HepG2 (cell line): ENCODE measurements around the gene SNAPC3. TPM values are rescaled to one million over a fixed set of nuclear protein-coding genes. Genes with fewer than 3 reads are reported as not detected.

Source experiments
- ATAC-seq: fragments of 200-7000 bp; cut with Tn5 transposase; 3 replicates; pipeline ENCODE4 v1.9.1; 2020; ENCODE audit warnings: mild to moderate bottlenecking, moderate library complexity
- BruUV-seq: library from RNA; stranded (reverse); fragments of 400-500 nt; replicated peaks from 2 replicates; lab custom pipeline; 2021; lab: Mats Ljungman, UMichigan
- CTCF ChIA-PET: fragments of 300-600 bp; formaldehyde crosslinking; extraction: SDS; loops from one replicate; lab custom pipeline; 2021; ENCODE audit warnings: low total read pairs, inconsistent platforms, low intra/inter-chr PET ratio; lab: Yijun Ruan, JAX
- POLR2A ChIA-PET: fragments of 350-600 bp; sonication (Branson Sonifier 250); formaldehyde crosslinking; loops from one replicate; lab custom pipeline; 2020; ENCODE audit warnings: antibody characterized with exemption, inconsistent platforms; lab: Yijun Ruan, JAX
- DNase-seq: peaks from one replicate; pipeline ENCODE4 v3.0.0-alpha.2; 2015; ENCODE audit warnings: low spot score
- FAIRE-seq: peaks from 3 replicates; lab custom pipeline; 2011; peaks lifted over from hg19 to GRCh38; lab: Jason Lieb, UNC
- H2AFZ ChIP-seq: one replicate; pipeline ENCODE4 v1.6.1; 2011; ENCODE audit warnings: low read length, inconsistent platforms
- H3K27ac ChIP-seq: fragments of 300-600 bp; 3 replicates; pipeline ENCODE4 v1.8.0; 2011; ENCODE audit warnings: mixed run types, mild to moderate bottlenecking, mixed read lengths, low read length, inconsistent platforms; ENCODE audit not compliant: insufficient read depth; ENCODE audit errors: extremely low read length
- H3K27me3 ChIP-seq, 2 experiments: fragments of 200-600 bp in 1 of 2; 2 replicates in 1 of 2; 3 replicates in 1 of 2; pipeline versions ENCODE4 v1.6.0 to v1.8.0; 2011; ENCODE audit warnings: low read length in 2 of 2, mild to moderate bottlenecking in 2 of 2, moderate library complexity in 2 of 2, inconsistent platforms in 1 of 2; ENCODE audit not compliant: insufficient read depth in 2 of 2, control insufficient read depth in 1 of 2
- H3K36me3 ChIP-seq, 2 experiments: fragments of 200-600 bp in 1 of 2; replicated peaks in 1 of 2; 2 replicates in 1 of 2; 3 replicates in 1 of 2; pipeline versions ENCODE4 v1.5.1 to v1.8.0; 2011; ENCODE audit warnings: low read length in 2 of 2, inconsistent platforms in 1 of 2; ENCODE audit not compliant: insufficient read depth in 2 of 2, control insufficient read depth in 1 of 2
- H3K4me1 ChIP-seq: 2 replicates; pipeline ENCODE4 v1.5.1; 2012; ENCODE audit warnings: low read length, inconsistent platforms; ENCODE audit not compliant: insufficient read depth
- H3K4me2 ChIP-seq: 2 replicates; pipeline ENCODE4 v1.6.0; 2011; ENCODE audit warnings: low read depth, low read length, inconsistent platforms
- H3K4me3 ChIP-seq, 3 experiments: fragments of 200-600 bp in 1 of 3; sonication (generic), shearing (Covaris generic) in 1 of 3; replicated peaks in 1 of 3; 2 replicates each; pipeline ENCODE4 v1.5.1; 2011 to 2016; ENCODE audit warnings: low read length in 3 of 3, inconsistent platforms in 2 of 3, low read depth in 2 of 3, mild to moderate bottlenecking in 2 of 3, control low read depth in 1 of 3, mixed read lengths in 1 of 3; ENCODE audit not compliant: insufficient read depth in 1 of 3
- H3K79me2 ChIP-seq: one replicate; pipeline ENCODE4 v1.6.1; 2011; ENCODE audit warnings: low read length, inconsistent platforms; ENCODE audit not compliant: insufficient read depth
- H3K9ac ChIP-seq: 2 replicates; pipeline ENCODE4 v1.6.0; 2011; ENCODE audit warnings: mild to moderate bottlenecking, low read depth, low read length, inconsistent platforms; ENCODE audit not compliant: insufficient read depth
- H3K9me3 ChIP-seq: 2 replicates; pipeline ENCODE4 v1.5.1; 2012; ENCODE audit warnings: mild to moderate bottlenecking, low read length
- H4K20me1 ChIP-seq: 2 replicates; pipeline ENCODE4 v1.6.0; 2011; ENCODE audit warnings: inconsistent platforms, mild to moderate bottlenecking, low read length, moderate library complexity; ENCODE audit not compliant: insufficient read depth
- HOXA9 ChIP-seq: sonication (generic); formaldehyde crosslinking; IDR thresholded peaks from 2 replicates; pipeline ENCODE4 v1.8.1; 2022; ENCODE audit warnings: missing genetic modification reagents, mild to moderate bottlenecking, moderate library complexity, borderline replicate concordance
- KLF13 ChIP-seq: sonication (generic); formaldehyde crosslinking; IDR thresholded peaks from 2 replicates; pipeline ENCODE4 v1.4.0; 2020; ENCODE audit warnings: mild to moderate bottlenecking, missing genetic modification reagents
- MBD4 ChIP-seq: IDR thresholded peaks from 2 replicates; pipeline ENCODE4 v1.6.1; 2012; ENCODE audit warnings: low read length, inconsistent platforms, borderline replicate concordance
- NFKB2 ChIP-seq: sonication (generic); formaldehyde crosslinking; IDR thresholded peaks from 2 replicates; pipeline ENCODE4 v1.4.0; 2020; ENCODE audit warnings: missing genetic modification reagents, borderline replicate concordance
- NR3C1 ChIP-seq: sonication (generic); formaldehyde crosslinking; IDR thresholded peaks from 2 replicates; pipeline ENCODE4 v1.4.0; 2020; ENCODE audit warnings: missing genetic modification reagents
- RARG ChIP-seq: sonication (generic); formaldehyde crosslinking; IDR thresholded peaks from 2 replicates; pipeline ENCODE4 v1.4.0; 2020; ENCODE audit warnings: low read depth, mild to moderate bottlenecking, missing genetic modification reagents
- SMARCE1 ChIP-seq: fragments of 450-650 bp; IDR thresholded peaks from 2 replicates; pipeline ENCODE4 v1.6.1; 2017; ENCODE audit warnings: borderline replicate concordance
- SRSF1 ChIP-seq: fragments of 200-400 bp; formaldehyde crosslinking; optimal IDR thresholded peaks from 2 replicates; pipeline ENCODE3; 2017; ENCODE audit warnings: mild to moderate bottlenecking, low read depth, low read length, moderate library complexity
- ZMYM2 ChIP-seq: sonication (generic); formaldehyde crosslinking; IDR thresholded peaks from 2 replicates; pipeline ENCODE4 v1.8.0; 2022; ENCODE audit warnings: mild to moderate bottlenecking, missing genetic modification reagents
- ZNF607 ChIP-seq: sonication (generic); formaldehyde crosslinking; IDR thresholded peaks from 2 replicates; pipeline ENCODE4 v1.5.1; 2020; ENCODE audit warnings: missing genetic modification reagents, mild to moderate bottlenecking, borderline replicate concordance
- ZNF678 ChIP-seq: sonication (generic); formaldehyde crosslinking; IDR thresholded peaks from 2 replicates; pipeline ENCODE4 v1.4.0; 2020; ENCODE audit warnings: mild to moderate bottlenecking, missing genetic modification reagents
- WGBS: methylation state at CpG from one replicate; pipeline ENCODE4 v1.1.6; 2017; ENCODE audit warnings: low lambda C conversion rate; 5-methylcytosine and 5-hydroxymethylcytosine counted together
- in situ Hi-C: cut with HindIII; loops from 2 replicates; pipeline ENCODE4 v1.10.0; 2017; ENCODE audit warnings: low pct_unique_long_range_greater_than_20kb; ENCODE audit not compliant: extremely low pct_ligation_motif_present
- intact Hi-C: fragments of 100-400 bp; cut with micrococcal nuclease; formaldehyde crosslinking; loops from one replicate; pipeline ENCODE4 v1.10.0; 2022; ENCODE audit not compliant: unreplicated experiment
- polyA plus RNA-seq, 8 experiments: library from polyadenylated mRNA; depleted of rRNA in 3 of 8; stranded (reverse) in 7 of 8; unstranded in 1 of 8; fragments of >200 nt; fragmentation: Illumina TruSeq in 4 of 8; extraction: Trizol in 4 of 8; gene quantifications; 2 replicates each; pipeline versions ENCODE4 v1.2.1 to v1.2.3, GENCODE V29; 2011 to 2016; ENCODE audit warnings: low read depth in 4 of 8, missing spikeins in 1 of 8, mixed read lengths in 1 of 8; ENCODE audit not compliant: insufficient read depth in 1 of 8
- total RNA-seq, 5 experiments: library from RNA; depleted of rRNA; stranded (reverse); fragments of >200 nt; fragmentation: Illumina TruSeq; extraction: Trizol; gene quantifications; 2 replicates each; pipeline ENCODE4 v1.2.3, GENCODE V29; 2016; ENCODE audit warnings: low read depth in 1 of 5
- TF ChIP-seq, protein P1 (sequence below): sonication (generic); formaldehyde crosslinking; IDR thresholded peaks from 2 replicates; pipeline ENCODE4 v1.5.0; 2020; ENCODE audit warnings: missing genetic modification reagents
- TF ChIP-seq, protein P2 (sequence below): sonication (generic); formaldehyde crosslinking; IDR thresholded peaks from one replicate; pipeline ENCODE4 v1.5.1; 2020; ENCODE audit warnings: mild to moderate bottlenecking, missing genetic modification reagents; ENCODE audit errors: not compliant biosample characterization
- TF ChIP-seq, protein P3 (sequence below): sonication (generic); formaldehyde crosslinking; IDR thresholded peaks from 2 replicates; pipeline ENCODE4 v1.8.0; 2022; ENCODE audit warnings: missing genetic modification reagents, low read depth, mild to moderate bottlenecking, borderline replicate concordance
- TF ChIP-seq, protein P4 (sequence below): sonication (generic); formaldehyde crosslinking; IDR thresholded peaks from 2 replicates; pipeline ENCODE4 v1.4.0; 2020; ENCODE audit warnings: mild to moderate bottlenecking, low read depth, missing genetic modification reagents

Gene SNAPC3
- total and polyA plus RNA-seq, 2 of the 13 experiments (the other 11 are each of a cell fraction or from before 2014, with no cell fraction given), result 25.6 to 26.0 TPM

DNA sequence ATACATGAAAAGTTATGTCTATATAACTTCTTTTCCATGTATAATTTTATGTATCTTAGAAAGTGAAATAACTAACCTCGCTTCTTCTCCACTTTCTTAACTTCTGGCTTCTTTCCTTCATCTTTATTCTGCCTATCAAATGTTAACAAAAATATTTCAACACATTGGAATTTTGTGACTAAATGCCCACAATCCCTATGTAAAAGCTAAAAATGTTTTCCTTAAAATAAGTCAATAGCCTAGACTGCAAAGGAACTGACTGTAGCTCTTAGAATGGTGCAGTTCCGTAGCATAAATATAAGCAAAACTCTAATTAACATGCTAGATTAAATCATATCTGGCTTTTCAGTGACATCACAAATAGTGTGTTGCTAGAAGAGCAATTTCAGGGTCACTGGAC lies 47.2 kb downstream of the SNAPC3 start:
- WGBS, result 100% methylated on average over 2 of the region's 2 CpGs
- CTCF ChIA-PET, result no interaction called here
- peaks cover 6 to 50% of the 10 kb centered on the region in 2 experiments; a peak in 4 of 5 replicates for H3K36me3 ChIP-seq
- TF ChIP-seq, protein P1, sequence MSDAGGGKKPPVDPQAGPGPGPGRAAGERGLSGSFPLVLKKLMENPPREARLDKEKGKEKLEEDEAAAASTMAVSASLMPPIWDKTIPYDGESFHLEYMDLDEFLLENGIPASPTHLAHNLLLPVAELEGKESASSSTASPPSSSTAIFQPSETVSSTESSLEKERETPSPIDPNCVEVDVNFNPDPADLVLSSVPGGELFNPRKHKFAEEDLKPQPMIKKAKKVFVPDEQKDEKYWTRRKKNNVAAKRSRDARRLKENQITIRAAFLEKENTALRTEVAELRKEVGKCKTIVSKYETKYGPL (CRISPR knock-in tag), result no peak
- TF ChIP-seq, protein P2, sequence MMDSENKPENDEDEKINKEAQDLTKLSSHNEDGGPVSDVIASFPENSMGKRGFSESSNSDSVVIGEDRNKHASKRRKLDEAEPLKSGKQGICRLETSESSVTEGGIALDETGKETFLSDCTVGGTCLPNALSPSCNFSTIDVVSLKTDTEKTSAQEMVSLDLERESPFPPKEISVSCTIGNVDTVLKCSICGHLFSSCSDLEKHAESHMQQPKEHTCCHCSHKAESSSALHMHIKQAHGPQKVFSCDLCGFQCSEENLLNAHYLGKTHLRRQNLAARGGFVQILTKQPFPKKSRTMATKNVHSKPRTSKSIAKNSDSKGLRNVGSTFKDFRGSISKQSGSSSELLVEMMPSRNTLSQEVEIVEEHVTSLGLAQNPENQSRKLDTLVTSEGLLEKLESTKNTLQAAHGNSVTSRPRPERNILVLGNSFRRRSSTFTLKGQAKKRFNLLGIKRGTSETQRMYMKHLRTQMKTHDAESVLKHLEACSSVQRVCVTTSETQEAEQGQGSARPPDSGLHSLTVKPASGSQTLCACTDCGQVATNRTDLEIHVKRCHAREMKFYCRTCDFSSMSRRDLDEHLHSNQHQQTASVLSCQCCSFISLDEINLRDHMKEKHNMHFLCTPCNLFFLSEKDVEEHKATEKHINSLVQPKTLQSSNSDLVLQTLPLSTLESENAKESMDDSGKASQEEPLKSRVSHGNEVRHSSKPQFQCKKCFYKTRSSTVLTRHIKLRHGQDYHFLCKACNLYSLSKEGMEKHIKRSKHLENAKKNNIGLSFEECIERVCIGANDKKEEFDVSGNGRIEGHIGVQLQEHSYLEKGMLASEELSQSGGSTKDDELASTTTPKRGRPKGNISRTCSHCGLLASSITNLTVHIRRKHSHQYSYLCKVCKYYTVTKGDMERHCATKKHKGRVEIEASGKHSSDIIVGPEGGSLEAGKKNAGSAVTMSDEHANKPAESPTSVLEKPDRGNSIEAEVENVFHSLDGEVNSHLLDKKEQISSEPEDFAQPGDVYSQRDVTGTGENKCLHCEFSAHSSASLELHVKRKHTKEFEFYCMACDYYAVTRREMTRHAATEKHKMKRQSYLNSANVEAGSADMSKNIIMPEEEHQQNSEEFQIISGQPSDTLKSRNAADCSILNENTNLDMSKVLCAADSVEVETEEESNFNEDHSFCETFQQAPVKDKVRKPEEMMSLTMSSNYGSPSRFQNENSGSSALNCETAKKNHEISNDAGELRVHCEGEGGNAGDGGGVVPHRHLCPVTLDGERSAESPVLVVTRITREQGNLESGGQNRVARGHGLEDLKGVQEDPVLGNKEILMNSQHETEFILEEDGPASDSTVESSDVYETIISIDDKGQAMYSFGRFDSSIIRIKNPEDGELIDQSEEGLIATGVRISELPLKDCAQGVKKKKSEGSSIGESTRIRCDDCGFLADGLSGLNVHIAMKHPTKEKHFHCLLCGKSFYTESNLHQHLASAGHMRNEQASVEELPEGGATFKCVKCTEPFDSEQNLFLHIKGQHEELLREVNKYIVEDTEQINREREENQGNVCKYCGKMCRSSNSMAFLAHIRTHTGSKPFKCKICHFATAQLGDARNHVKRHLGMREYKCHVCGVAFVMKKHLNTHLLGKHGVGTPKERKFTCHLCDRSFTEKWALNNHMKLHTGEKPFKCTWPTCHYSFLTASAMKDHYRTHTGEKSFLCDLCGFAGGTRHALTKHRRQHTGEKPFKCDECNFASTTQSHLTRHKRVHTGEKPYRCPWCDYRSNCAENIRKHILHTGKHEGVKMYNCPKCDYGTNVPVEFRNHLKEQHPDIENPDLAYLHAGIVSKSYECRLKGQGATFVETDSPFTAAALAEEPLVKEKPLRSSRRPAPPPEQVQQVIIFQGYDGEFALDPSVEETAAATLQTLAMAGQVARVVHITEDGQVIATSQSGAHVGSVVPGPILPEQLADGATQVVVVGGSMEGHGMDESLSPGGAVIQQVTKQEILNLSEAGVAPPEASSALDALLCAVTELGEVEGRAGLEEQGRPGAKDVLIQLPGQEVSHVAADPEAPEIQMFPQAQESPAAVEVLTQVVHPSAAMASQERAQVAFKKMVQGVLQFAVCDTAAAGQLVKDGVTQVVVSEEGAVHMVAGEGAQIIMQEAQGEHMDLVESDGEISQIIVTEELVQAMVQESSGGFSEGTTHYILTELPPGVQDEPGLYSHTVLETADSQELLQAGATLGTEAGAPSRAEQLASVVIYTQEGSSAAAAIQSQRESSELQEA (CRISPR knock-in tag), result no peak
- TF ChIP-seq ZMYM2 (CRISPR knock-in tag) (no peak), RARG (CRISPR knock-in tag) (no peak), MBD4 (no peak), SMARCE1 (no peak), SRSF1 (no peak), NFKB2 (CRISPR knock-in tag) (no peak), KLF13 (CRISPR knock-in tag) (no peak), NR3C1 (CRISPR knock-in tag) (no peak), HOXA9 (no peak), ZNF607 (CRISPR knock-in tag) (no peak), ZNF678 (no peak)
- TF ChIP-seq, protein P3, sequence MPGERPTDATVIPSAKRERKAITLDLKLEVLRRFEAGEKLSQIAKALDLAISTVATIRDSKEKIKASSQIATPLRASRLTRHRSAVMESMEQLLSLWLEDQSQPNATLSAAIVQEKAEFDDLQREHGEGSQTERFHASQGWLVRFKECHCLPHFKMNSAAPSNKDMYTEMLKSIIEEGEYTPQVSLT (CRISPR knock-in tag), result no peak
- TF ChIP-seq, protein P4, sequence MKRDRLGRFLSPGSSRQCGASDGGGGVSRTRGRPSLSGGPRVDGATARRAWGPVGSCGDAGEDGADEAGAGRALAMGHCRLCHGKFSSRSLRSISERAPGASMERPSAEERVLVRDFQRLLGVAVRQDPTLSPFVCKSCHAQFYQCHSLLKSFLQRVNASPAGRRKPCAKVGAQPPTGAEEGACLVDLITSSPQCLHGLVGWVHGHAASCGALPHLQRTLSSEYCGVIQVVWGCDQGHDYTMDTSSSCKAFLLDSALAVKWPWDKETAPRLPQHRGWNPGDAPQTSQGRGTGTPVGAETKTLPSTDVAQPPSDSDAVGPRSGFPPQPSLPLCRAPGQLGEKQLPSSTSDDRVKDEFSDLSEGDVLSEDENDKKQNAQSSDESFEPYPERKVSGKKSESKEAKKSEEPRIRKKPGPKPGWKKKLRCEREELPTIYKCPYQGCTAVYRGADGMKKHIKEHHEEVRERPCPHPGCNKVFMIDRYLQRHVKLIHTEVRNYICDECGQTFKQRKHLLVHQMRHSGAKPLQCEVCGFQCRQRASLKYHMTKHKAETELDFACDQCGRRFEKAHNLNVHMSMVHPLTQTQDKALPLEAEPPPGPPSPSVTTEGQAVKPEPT (CRISPR knock-in tag), result no peak

More for the DNA sequence above, 47.2 kb downstream of the SNAPC3 start:
- H3K4me3 ChIP-seq, result no peak overlapping the region
- H3K4me1 ChIP-seq, result no peaks in the 10 kb centered on the region
- DNase-seq (no peak), FAIRE-seq (no peak), ATAC-seq (no peak)
- H3K9me3 ChIP-seq, result no peaks in the 10 kb centered on the region
- H3K4me2 ChIP-seq, result no peak overlapping the region
- in situ Hi-C loops, result no loop called here
- H2AFZ ChIP-seq, result no peak overlapping the region
- no peak overlapping the region for H3K27ac ChIP-seq
- no peak overlapping the region for H3K9ac ChIP-seq
- intact Hi-C loops, result no loop called here
- no peaks in the 10 kb centered on the region for H4K20me1 ChIP-seq
- no TSS peak for BruUV-seq
- no peaks in the 10 kb centered on the region for H3K79me2 ChIP-seq
- POLR2A ChIA-PET, result no interaction called here
- no peaks in the 10 kb centered on the region for H3K27me3 ChIP-seq
